GM12872 (cell line): ENCODE data around the gene SORCS2.
A peak's percentile ranks its signal among the peaks of the same experiment; 100 is the strongest.

Experiments used
- CTCF ChIP-seq: IDR thresholded peaks from 3 replicates; pipeline ENCODE4 v1.5.1; 2011; ENCODE audit warnings: low read depth, mild to moderate bottlenecking, low read length, moderate library complexity; ENCODE audit not compliant: insufficient read depth

Gene SORCS2

GRCh38 chr4:7180938-7181337 lies 11.4 kb upstream of the SORCS2 start:
- no peak for TF ChIP-seq CTCF

DNA sequence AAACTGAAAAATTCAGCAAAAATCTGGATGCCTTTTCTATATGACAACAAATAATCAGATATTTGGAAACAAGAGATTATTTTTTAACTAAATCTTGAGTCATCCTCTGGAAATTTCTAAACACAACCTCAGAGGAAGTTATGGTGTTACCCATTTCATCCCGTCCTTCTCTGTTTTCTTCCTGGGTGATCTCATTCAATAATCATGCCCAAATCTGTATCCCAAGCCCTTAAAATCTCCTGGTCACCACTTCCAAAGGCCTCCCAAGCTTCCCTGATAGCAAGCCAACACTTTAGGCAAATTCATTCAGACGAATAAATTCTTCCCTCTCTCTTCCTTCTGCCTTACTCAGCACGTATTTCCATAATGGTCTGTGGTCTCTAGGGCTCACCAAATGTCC lies 9.7 kb upstream of the SORCS2 start:
- TF ChIP-seq CTCF = no peak

GRCh38 chr4:7183161-7183560 lies 9.2 kb upstream of the SORCS2 start:
- no peak for TF ChIP-seq CTCF

GRCh38 chr4:7183780-7184460 lies 8.4 kb upstream of the SORCS2 start:
- no peak for TF ChIP-seq CTCF

GRCh38 chr4:7185487-7186030 lies 6.8 kb upstream of the SORCS2 start:
- no peak for TF ChIP-seq CTCF

DNA sequence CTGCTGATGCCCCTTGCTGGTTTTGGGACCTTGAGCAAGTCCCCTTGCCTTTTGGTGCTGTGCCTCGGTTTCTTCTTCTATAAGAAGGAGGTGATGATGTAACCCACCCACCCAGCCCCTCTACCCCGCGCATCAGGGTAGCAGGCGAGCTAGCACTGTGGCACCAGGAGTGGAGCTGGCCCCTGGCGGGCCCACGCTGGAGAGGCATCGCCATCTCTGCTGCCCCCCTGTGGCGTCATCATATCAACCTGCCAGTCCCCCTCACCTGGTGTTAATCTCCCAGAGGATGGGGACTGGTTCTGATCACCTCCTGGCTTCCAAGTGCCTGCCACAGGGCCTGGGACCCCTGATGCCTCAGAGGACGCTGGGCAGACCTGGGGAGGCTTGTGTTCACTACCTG lies 6.3 kb upstream of the SORCS2 start:
- peak; percentile 49 for TF ChIP-seq CTCF

DNA sequence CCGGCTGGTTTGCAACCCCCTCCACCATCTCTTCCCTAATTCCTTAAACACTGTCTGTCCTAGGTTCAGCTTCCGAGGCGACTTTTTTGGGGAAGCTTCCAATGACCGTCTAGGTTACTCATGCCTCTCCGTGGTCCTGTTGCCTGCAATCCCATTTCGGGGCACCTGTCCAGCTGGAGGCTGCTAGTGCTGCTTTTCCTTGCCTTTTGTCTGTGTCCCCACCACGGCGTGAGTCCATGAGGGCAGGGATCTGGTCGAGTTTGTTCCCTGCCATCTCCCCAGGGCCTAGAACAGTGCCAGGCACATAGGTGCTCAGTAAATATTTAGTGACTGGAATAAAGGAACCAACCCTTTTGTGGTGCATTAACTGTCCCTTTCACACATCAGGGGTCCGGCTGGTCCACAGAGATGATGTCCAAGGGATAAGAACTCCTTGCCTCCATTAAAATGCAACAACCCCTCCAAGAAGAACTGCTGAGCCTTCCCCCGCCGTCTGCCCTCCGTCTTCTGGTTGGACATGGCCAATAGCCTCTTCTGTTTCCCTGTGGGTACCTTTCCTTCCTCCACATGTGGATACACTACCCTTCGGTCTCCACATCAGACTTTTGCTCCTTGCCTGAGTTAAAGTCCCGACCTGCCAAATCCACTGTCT lies 5.7 kb upstream of the SORCS2 start:
- no peak for TF ChIP-seq CTCF
